ENCODE results near the gene GRSF1.

Gene GRSF1, protein sequence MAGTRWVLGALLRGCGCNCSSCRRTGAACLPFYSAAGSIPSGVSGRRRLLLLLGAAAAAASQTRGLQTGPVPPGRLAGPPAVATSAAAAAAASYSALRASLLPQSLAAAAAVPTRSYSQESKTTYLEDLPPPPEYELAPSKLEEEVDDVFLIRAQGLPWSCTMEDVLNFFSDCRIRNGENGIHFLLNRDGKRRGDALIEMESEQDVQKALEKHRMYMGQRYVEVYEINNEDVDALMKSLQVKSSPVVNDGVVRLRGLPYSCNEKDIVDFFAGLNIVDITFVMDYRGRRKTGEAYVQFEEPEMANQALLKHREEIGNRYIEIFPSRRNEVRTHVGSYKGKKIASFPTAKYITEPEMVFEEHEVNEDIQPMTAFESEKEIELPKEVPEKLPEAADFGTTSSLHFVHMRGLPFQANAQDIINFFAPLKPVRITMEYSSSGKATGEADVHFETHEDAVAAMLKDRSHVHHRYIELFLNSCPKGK

GRCh38 chr4:70839589-70840093 lies at the start of gene GRSF1:
Gene GRSF1 (minus strand): TSS chr4:70839890. CDS start chr4:70839827, 63 bp downstream.
- H3K9me3 Mint-ChIP-seq = no peaks in the 10 kb centered on the region
- peaks cover 17% of the 10 kb centered on the region for H3K36me3 Mint-ChIP-seq (ENCODE audit: low read depth)
- no peak for TF ChIP-seq CTCF (IDR thresholded peaks at IDR 0.05; ENCODE audit: unreplicated experiment in 3 of 3)
- peaks cover 12% of the 10 kb centered on the region for H3K4me1 Mint-ChIP-seq
- peaks cover 3% of the 10 kb centered on the region for H3K27me3 Mint-ChIP-seq (ENCODE audit: low read depth)
- peak within 1 kb of the TSS; percentile 96 to 99 (median 97) for H3K4me3 Mint-ChIP-seq
- H3K27ac Mint-ChIP-seq = peak within 1 kb of the TSS; percentile 90 to 99 (median 99)

GRCh38 chr4:70885174-70885573 lies 45.5 kb upstream of the GRSF1 start:
- Mint-ChIP-seq H3K4me3 (no peak overlapping the region), H3K36me3 (ENCODE audit: low read depth) (peaks cover 3% of the 10 kb centered on the region), H3K27me3 (ENCODE audit: low read depth) (no peaks in the 10 kb centered on the region), H3K9me3 (peaks cover 2% of the 10 kb centered on the region), H3K27ac (no peak overlapping the region), H3K4me1 (peaks cover 10% of the 10 kb centered on the region)
- no peak for TF ChIP-seq CTCF (IDR thresholded peaks at IDR 0.05; ENCODE audit: unreplicated experiment in 3 of 3)

- no peak overlapping the region for H3K4me3 Mint-ChIP-seq
- TF ChIP-seq CTCF (IDR thresholded peaks at IDR 0.05; ENCODE audit: unreplicated experiment in 3 of 3) = no peak
- no peaks in the 10 kb centered on the region for H3K27me3 Mint-ChIP-seq (ENCODE audit: low read depth)
- peaks cover 2% of the 10 kb centered on the region for H3K9me3 Mint-ChIP-seq
- H3K27ac Mint-ChIP-seq = no peak overlapping the region
- peaks cover 3% of the 10 kb centered on the region for H3K36me3 Mint-ChIP-seq (ENCODE audit: low read depth)
- peaks cover 5% of the 10 kb centered on the region for H3K4me1 Mint-ChIP-seq
Measured at GRCh38 chr4:70880739-70881138, 41.0 kb upstream of the GRSF1 start.

DNA sequence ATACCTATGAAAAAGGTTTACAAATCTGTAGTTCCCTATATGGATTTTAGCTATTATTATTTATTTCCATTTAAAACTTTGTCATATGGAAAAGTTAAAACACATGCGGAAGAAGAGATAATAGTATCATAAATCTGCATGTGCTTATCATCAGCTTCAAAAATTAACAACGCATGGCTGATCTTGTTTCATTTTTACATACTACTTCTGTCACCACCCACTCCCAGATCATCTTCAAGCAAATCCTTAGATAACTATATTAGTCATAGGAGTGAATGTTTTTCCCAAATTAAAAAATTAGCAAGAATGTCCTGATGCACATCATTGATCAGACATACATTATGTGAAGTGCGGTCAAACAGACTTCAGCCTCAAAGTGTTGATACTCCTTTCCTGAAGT lies 37.9 kb upstream of the GRSF1 start:
- Mint-ChIP-seq H3K27ac (no peak overlapping the region), H3K4me1 (peaks cover 5% of the 10 kb centered on the region), H3K4me3 (no peak overlapping the region), H3K27me3 (ENCODE audit: low read depth) (no peaks in the 10 kb centered on the region), H3K36me3 (ENCODE audit: low read depth) (no peaks in the 10 kb centered on the region), H3K9me3 (no peaks in the 10 kb centered on the region)
- no peak for TF ChIP-seq CTCF (IDR thresholded peaks at IDR 0.05; ENCODE audit: unreplicated experiment in 3 of 3)

DNA sequence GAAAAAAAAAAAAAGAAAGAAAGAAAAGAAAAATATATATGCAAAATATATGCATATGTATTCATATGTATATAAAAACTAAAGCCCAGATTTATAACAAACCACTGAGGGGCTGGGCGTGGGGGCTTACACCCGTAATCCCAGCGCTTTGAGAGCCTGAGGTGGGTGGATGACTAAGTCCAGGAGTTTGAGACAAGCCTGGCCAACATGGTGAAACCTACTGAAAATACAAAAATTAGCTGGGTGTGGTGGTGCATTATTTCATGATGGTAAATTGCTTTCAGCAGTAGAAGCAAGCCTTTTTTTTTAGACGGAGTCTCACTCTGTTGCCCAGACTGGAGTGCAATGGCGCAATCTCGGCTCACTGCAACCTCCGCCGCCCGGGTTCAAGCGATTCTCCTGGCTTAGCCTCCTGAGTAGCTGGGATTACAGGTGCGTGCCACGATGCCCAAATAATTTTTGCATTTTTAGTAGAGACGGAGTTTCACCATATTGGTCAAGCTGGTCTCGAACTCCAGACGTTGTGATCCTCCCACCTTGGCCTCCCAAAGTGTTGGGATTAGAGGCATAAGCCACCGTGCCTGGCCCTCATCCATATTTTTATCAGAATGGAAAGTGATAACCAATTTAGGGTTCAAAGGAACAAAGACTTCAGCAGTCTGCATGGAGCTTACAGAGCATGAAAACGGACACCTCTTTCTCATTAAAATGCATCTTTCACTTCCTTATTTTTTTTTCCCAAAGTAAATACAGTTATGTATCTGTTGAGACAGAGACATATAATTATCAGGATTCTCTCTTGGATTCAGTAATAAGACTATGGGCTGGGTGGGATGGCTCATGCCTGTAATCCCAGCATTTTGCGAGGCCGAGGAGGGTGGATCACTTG lies 34.8 kb upstream of the GRSF1 start:
- H3K4me3 Mint-ChIP-seq = no peak overlapping the region
- no peaks in the 10 kb centered on the region for H3K36me3 Mint-ChIP-seq (ENCODE audit: low read depth)
- H3K27me3 Mint-ChIP-seq (ENCODE audit: low read depth) = no peaks in the 10 kb centered on the region
- peaks cover 5% of the 10 kb centered on the region for H3K4me1 Mint-ChIP-seq
- H3K27ac Mint-ChIP-seq = no peak overlapping the region
- TF ChIP-seq CTCF (IDR thresholded peaks at IDR 0.05; ENCODE audit: unreplicated experiment in 3 of 3) = no peak
- H3K9me3 Mint-ChIP-seq = no peaks in the 10 kb centered on the region

Measured in nephron (organoid).